Left lung (tissue), 10 donors: ENCODE measurements around the gene CBX5. TPM values are rescaled to one million over a fixed set of nuclear protein-coding genes. Genes with fewer than 3 reads are reported as not detected.
A peak's percentile ranks its signal among the peaks of the same experiment; 100 is the strongest.

Source experiments
- ATAC-seq: fragments of 200-7000 bp; cut with Tn5 transposase; one replicate; pipeline ENCODE4 v1.9.1; 2020; ENCODE audit warnings: moderate library complexity
- DNase-seq, 4 donors: peaks; one replicate each; pipeline ENCODE4 v3.0.0-alpha.2; 2013 to 2020
- H3K27ac ChIP-seq, 2 donors: fragments of 200-600 bp; sonication (generic) in 1 of 2; one replicate each; pipeline versions ENCODE4 v1.5.0 to v1.8.0; 2020 to 2021
- H3K27me3 ChIP-seq, 2 donors: fragments of 200-600 bp; sonication (generic) in 1 of 2; one replicate each; pipeline versions ENCODE4 v1.5.0 to v1.8.0; 2020 to 2021
- H3K36me3 ChIP-seq, 2 donors: fragments of 200-600 bp; sonication (generic) in 1 of 2; one replicate each; pipeline versions ENCODE4 v1.5.0 to v1.8.0; 2020 to 2021
- H3K4me1 ChIP-seq, 2 donors: fragments of 200-600 bp; one replicate each; pipeline ENCODE4 v1.8.0; 2021
- H3K4me3 ChIP-seq, 2 donors: fragments of 200-600 bp; sonication (generic) in 1 of 2; one replicate each; pipeline versions ENCODE4 v1.5.0 to v1.8.0; 2020 to 2021; ENCODE audit warnings: mild to moderate bottlenecking in 1 of 2
- H3K9me3 ChIP-seq, 2 donors: fragments of 200-600 bp; sonication (generic) in 1 of 2; one replicate each; pipeline versions ENCODE4 v1.5.0 to v1.8.0; 2020 to 2021
- intact Hi-C, 2 donors: fragments of 100-400 bp; cut with DNase I; formaldehyde crosslinking; loops; one replicate each; pipeline versions ENCODE4 v1.11.2 to v1.14.2; 2022
- polyA plus RNA-seq, 6 donors: library from polyadenylated mRNA; unstranded; fragments of 120-200 nt; gene quantifications; one replicate each; pipeline ENCODE4 v1.2.1, GENCODE V29; 2013; ENCODE audit not compliant: insufficient read length in 6 of 6
- total RNA-seq, 2 donors: library from RNA; stranded (reverse); fragmentation: NEBNext Ultra II Directional; extraction: Animal tissue kit (Norgen Biotek cat#: 25700); gene quantifications; one replicate each; pipeline ENCODE4 v1.2.1, GENCODE V29; 2021
- TF ChIP-seq, protein P1 (sequence below), 2 donors: fragments of 200-600 bp; sonication (generic) in 1 of 2; IDR thresholded peaks; one replicate each; pipeline versions ENCODE4 v1.5.0 to v1.8.0; 2021; ENCODE audit warnings: antibody characterized with exemption in 2 of 2
- donor health status: DM: no; HTN: yes; CAD: no.
- donor health status: DM: no; HTN: no; CAD: no.

Gene CBX5
- total and polyA plus RNA-seq, 8 donors = 69.8 to 134 (median 113) TPM

DNA sequence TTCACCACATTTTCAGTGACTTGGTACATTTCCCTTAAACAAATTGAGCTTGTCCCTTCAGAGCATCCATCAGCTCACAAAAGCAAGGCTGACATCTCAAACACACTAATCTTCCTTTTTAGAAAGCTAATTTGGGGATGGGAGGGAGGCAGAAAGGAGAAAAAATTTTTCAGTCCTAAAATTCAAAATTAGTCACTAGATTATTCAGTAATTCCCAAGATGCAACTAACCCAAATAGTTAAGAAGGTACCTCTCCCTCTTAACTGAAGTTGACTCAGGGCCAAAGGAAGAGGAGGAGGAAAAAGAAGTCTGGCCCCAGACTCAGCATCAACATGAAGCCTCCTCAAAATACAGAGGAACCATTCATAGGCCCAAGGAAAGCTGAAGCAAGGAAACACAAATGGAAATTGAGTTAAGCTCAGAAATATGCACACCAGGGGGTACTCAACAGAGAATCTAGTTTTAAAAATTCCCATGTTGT is 21.7 kb downstream of the CBX5 start:
- intact Hi-C loops = no loop called here
- DNase-seq = no peak
- ATAC-seq = no peak
- Histone ChIP-seq H3K9me3 (no peaks in the 10 kb centered on the region), H3K27ac (peak overlapping the region; percentile 43 to 85), H3K27me3 (no peaks in the 10 kb centered on the region), H3K36me3 (peaks cover 0 to 39% of the 10 kb centered on the region in 2 donors), H3K4me1 (peaks cover 6 to 47% of the 10 kb centered on the region in 2 donors), H3K4me3 (no peak overlapping the region)
- TF ChIP-seq, protein P1, sequence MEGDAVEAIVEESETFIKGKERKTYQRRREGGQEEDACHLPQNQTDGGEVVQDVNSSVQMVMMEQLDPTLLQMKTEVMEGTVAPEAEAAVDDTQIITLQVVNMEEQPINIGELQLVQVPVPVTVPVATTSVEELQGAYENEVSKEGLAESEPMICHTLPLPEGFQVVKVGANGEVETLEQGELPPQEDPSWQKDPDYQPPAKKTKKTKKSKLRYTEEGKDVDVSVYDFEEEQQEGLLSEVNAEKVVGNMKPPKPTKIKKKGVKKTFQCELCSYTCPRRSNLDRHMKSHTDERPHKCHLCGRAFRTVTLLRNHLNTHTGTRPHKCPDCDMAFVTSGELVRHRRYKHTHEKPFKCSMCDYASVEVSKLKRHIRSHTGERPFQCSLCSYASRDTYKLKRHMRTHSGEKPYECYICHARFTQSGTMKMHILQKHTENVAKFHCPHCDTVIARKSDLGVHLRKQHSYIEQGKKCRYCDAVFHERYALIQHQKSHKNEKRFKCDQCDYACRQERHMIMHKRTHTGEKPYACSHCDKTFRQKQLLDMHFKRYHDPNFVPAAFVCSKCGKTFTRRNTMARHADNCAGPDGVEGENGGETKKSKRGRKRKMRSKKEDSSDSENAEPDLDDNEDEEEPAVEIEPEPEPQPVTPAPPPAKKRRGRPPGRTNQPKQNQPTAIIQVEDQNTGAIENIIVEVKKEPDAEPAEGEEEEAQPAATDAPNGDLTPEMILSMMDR (IDR thresholded peaks at IDR 0.05) = no peak

DNA sequence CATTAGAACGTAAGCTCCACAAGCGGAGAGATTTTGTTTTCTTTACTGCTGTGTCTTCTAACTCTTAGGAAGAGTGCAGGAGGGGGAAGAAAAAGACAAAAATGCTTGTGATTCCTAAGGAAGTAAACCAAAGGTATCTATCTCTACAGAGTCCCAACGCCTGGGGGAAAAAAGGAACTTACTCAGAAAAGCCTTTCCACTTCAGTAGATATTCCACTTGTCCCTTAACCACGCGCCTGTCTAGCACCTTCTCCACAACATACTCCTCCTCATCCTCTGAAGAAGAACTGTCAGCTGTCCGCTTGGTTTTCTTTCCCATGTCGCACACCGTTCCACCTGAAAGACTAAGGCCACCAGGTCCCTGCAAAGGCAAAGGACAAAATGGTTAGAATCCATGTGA is 22.6 kb downstream of the CBX5 start:
- Histone ChIP-seq H3K27ac (no peak overlapping the region), H3K9me3 (no peaks in the 10 kb centered on the region), H3K36me3 (peaks cover 0 to 44% of the 10 kb centered on the region in 2 donors), H3K4me1 (peaks cover 6 to 42% of the 10 kb centered on the region in 2 donors), H3K4me3 (no peak overlapping the region), H3K27me3 (no peaks in the 10 kb centered on the region)
- TF ChIP-seq, protein P1 (IDR thresholded peaks at IDR 0.05) = no peak
- intact Hi-C loops = no loop called here
- no peak for DNase-seq
- ATAC-seq = no peak

DNA sequence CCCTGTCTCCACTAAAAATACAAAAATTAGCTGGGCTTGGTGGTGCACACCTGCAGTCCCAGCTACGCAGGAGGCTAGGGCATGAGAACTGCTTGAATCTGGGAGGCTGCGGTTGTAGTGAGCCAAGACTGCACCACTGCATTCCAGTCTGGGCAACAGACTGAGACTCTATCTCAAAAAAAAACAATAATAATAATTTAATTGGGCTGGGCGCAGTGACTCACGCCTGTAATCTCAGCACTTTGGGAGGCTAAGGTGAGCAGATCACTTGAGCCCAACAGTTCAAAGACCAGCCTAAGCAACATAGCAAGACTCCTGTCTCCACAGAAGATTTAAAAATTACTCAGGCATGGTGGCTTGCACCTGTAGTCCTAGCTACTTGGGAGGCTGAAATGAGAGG is 26.7 kb downstream of the CBX5 start:
- intact Hi-C loops = no loop called here

DNA sequence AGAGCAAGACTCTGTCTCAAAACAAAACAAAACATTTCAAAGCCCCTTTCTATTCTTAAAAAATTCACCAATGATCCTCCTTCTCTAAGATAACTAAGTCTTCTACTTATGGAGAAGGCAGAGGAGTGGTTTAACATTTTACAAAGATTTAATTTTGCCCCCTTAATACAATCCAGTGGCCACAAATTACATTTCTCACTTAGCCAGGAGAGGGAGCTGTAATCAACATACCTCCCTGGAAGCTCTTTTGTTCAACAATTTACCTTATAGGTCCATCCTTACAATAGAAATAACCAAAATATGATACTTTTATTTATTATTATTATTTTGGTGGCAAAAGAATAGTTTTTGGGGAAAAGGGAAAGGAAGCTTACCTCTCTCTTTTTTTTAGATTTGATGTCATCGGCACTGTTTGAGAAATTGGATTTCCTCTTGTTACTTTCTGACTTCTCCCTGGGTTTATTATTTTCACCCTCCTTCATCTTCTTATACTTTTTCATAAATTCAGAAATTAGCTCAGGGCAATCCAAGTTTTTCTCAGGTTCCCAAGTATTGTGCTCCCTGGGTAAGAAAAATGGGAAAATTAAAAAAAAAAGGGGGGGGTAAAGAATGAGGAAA is 28.1 kb downstream of the CBX5 start:
- intact Hi-C loops = no loop called here
- Histone ChIP-seq H3K27me3 (no peaks in the 10 kb centered on the region), H3K4me1 (peaks cover 0 to 8% of the 10 kb centered on the region in 2 donors), H3K27ac (no peak overlapping the region), H3K36me3 (peaks cover 0 to 81% of the 10 kb centered on the region in 2 donors), H3K4me3 (no peak overlapping the region), H3K9me3 (no peaks in the 10 kb centered on the region)
- TF ChIP-seq, protein P1 (IDR thresholded peaks at IDR 0.05) = peak; percentile 38 to 64
- ATAC-seq (peak; percentile 78), DNase-seq (peak in 1 of 4 donors; percentile 23)

More for the DNA sequence above, 26.7 kb downstream of the CBX5 start:
- no peaks in the 10 kb centered on the region for H3K27me3 ChIP-seq
- TF ChIP-seq, protein P1 (IDR thresholded peaks at IDR 0.05) = no peak
- DNase-seq = no peak
- peaks cover 0 to 11% of the 10 kb centered on the region in 2 donors for H3K4me1 ChIP-seq
- H3K27ac ChIP-seq = no peak overlapping the region
- H3K4me3 ChIP-seq = no peak overlapping the region
- peaks cover 0 to 73% of the 10 kb centered on the region in 2 donors for H3K36me3 ChIP-seq
- no peaks in the 10 kb centered on the region for H3K9me3 ChIP-seq
- ATAC-seq = no peak

DNA sequence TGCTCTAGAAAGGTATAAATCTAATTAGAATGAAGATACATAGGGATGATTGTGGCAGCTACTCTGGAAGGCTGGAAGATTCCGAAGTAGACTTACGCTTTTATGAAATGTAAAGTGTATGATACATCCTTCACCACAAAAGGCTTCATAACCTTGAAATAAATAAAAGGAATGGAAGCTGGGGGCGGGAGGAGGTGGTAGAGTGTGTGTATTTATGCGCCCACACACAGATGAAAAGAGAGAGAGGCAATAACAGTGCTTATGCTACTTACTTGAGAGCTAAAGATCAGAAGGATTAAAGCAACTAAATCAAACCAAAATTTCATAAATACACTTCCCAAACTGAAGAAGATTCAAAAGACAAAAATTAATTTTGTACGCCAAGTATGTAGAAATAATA is 30.4 kb downstream of the CBX5 start:
- Histone ChIP-seq H3K36me3 (peaks cover 0 to 79% of the 10 kb centered on the region in 2 donors), H3K9me3 (no peaks in the 10 kb centered on the region), H3K27me3 (no peaks in the 10 kb centered on the region), H3K4me3 (no peak overlapping the region), H3K4me1 (peaks cover 0 to 8% of the 10 kb centered on the region in 2 donors), H3K27ac (no peak overlapping the region)
- no peak for DNase-seq
- ATAC-seq = no peak
- intact Hi-C loops = no loop called here
- TF ChIP-seq, protein P1 (IDR thresholded peaks at IDR 0.05) = no peak
